ENCODE data around the gene PSMC6. TPM values are rescaled to one million over a fixed set of nuclear protein-coding genes. Genes with fewer than 3 reads are reported as not detected.

Gene PSMC6
- polyA plus RNA-seq, 1 of the 3 experiments (the other 2 are of a cell fraction) = 37.9 TPM

- ChIA-PET CTCF (interaction anchor here (1.0 to 2.3 kb wide), 2 partner anchors 9 to 21 kb away, joined by 3 to 5 read pairs; partner anchors contain the start of gene ERO1A), POLR2A (no interaction called here)
- Histone ChIP-seq H3K9ac (no peak overlapping the region), H2AFZ (ENCODE audit: low read depth) (no peak overlapping the region), H3K9me2 (no peaks in the 10 kb centered on the region), H3K79me2 (ENCODE audit: insufficient read depth) (peaks cover 39% of the 10 kb centered on the region), H3K4me3 (ENCODE audit: low read depth in 2 of 2, low read length in 1 of 2) (no peak overlapping the region), H3K27ac (ENCODE audit: low read depth in 2 of 2, low read length in 1 of 2) (no peak overlapping the region), H3K4me2 (no peak overlapping the region), H3K27me3 (ENCODE audit: insufficient read depth) (no peaks in the 10 kb centered on the region), H3K36me3 (replicated peaks in 1 of 2; ENCODE audit: control insufficient read depth in 1 of 2, insufficient read depth in 2 of 2, low read length in 1 of 2) (peaks cover 71 to 91% of the 10 kb centered on the region in 2 experiments), H3F3A (replicated peaks; ENCODE audit: insufficient read depth) (peaks cover 18% of the 10 kb centered on the region), H4K20me1 (ENCODE audit: insufficient read depth) (peaks cover 10% of the 10 kb centered on the region), H3K9me3 (no peaks in the 10 kb centered on the region), H3K4me1 (ENCODE audit: control insufficient read depth in 1 of 2, insufficient read depth in 2 of 2, low read depth in 1 of 2, low read length in 1 of 2) (peaks cover 0 to 8% of the 10 kb centered on the region in 2 experiments; a peak in 3 of 4 replicates)
- WGBS (ENCODE audit: low lambda C conversion rate) = 98% methylated on average over 6 of the region's 6 CpGs
- DNase-seq = no peak
- TF ChIP-seq RAD21 (IDR thresholded peaks at IDR 0.05; ENCODE audit: low read length) (no peak), FOSL2 (IDR thresholded peaks at IDR 0.05; ENCODE audit: borderline replicate concordance, low read depth) (no peak), TEAD4 (IDR thresholded peaks at IDR 0.05; ENCODE audit: borderline replicate concordance, insufficient read depth) (no peak)
- TF ChIP-seq, protein P1, sequence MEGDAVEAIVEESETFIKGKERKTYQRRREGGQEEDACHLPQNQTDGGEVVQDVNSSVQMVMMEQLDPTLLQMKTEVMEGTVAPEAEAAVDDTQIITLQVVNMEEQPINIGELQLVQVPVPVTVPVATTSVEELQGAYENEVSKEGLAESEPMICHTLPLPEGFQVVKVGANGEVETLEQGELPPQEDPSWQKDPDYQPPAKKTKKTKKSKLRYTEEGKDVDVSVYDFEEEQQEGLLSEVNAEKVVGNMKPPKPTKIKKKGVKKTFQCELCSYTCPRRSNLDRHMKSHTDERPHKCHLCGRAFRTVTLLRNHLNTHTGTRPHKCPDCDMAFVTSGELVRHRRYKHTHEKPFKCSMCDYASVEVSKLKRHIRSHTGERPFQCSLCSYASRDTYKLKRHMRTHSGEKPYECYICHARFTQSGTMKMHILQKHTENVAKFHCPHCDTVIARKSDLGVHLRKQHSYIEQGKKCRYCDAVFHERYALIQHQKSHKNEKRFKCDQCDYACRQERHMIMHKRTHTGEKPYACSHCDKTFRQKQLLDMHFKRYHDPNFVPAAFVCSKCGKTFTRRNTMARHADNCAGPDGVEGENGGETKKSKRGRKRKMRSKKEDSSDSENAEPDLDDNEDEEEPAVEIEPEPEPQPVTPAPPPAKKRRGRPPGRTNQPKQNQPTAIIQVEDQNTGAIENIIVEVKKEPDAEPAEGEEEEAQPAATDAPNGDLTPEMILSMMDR (IDR thresholded peaks at IDR 0.05) = no peak
- TF ChIP-seq, protein P2, sequence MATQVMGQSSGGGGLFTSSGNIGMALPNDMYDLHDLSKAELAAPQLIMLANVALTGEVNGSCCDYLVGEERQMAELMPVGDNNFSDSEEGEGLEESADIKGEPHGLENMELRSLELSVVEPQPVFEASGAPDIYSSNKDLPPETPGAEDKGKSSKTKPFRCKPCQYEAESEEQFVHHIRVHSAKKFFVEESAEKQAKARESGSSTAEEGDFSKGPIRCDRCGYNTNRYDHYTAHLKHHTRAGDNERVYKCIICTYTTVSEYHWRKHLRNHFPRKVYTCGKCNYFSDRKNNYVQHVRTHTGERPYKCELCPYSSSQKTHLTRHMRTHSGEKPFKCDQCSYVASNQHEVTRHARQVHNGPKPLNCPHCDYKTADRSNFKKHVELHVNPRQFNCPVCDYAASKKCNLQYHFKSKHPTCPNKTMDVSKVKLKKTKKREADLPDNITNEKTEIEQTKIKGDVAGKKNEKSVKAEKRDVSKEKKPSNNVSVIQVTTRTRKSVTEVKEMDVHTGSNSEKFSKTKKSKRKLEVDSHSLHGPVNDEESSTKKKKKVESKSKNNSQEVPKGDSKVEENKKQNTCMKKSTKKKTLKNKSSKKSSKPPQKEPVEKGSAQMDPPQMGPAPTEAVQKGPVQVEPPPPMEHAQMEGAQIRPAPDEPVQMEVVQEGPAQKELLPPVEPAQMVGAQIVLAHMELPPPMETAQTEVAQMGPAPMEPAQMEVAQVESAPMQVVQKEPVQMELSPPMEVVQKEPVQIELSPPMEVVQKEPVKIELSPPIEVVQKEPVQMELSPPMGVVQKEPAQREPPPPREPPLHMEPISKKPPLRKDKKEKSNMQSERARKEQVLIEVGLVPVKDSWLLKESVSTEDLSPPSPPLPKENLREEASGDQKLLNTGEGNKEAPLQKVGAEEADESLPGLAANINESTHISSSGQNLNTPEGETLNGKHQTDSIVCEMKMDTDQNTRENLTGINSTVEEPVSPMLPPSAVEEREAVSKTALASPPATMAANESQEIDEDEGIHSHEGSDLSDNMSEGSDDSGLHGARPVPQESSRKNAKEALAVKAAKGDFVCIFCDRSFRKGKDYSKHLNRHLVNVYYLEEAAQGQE (IDR thresholded peaks at IDR 0.05; ENCODE audit: low read depth, low read length) = no peak
Measured at GRCh38 chr14:52716155-52716554, 9.2 kb downstream of the PSMC6 start.

- DNase-seq = no peak
- no peaks in the 10 kb centered on the region for H3K9me3 ChIP-seq
- no peak overlapping the region for H3K4me2 ChIP-seq
- WGBS (ENCODE audit: low lambda C conversion rate) = 96% methylated on average over 4 of the region's 4 CpGs
- no peak overlapping the region for H3K27ac ChIP-seq (ENCODE audit: low read depth in 2 of 2, low read length in 1 of 2)
- H3F3A ChIP-seq (replicated peaks; ENCODE audit: insufficient read depth) = peaks cover 52% of the 10 kb centered on the region
- no peak overlapping the region for H3K9ac ChIP-seq
- ChIA-PET CTCF (interaction anchor here (0.7 kb wide), 1 partner anchor 582 kb away, joined by 3 read pairs; no protein-coding TSS in a partner anchor), POLR2A (no interaction called here)
- H3K27me3 ChIP-seq (ENCODE audit: insufficient read depth) = no peaks in the 10 kb centered on the region
- no peaks in the 10 kb centered on the region for H4K20me1 ChIP-seq (ENCODE audit: insufficient read depth)
- H3K36me3 ChIP-seq (replicated peaks in 1 of 2; ENCODE audit: control insufficient read depth in 1 of 2, insufficient read depth in 2 of 2, low read length in 1 of 2) = peaks cover 89% of the 10 kb centered on the region in 2 experiments
- peaks cover 16% of the 10 kb centered on the region for H3K79me2 ChIP-seq (ENCODE audit: insufficient read depth)
- TF ChIP-seq RCOR1 (IDR thresholded peaks at IDR 0.05; ENCODE audit: low read length) (no peak), TEAD4 (IDR thresholded peaks at IDR 0.05; ENCODE audit: borderline replicate concordance, insufficient read depth) (no peak), GABPA (IDR thresholded peaks at IDR 0.05; ENCODE audit: low read depth) (no peak), ELF1 (IDR thresholded peaks at IDR 0.05) (no peak), FOXM1 (IDR thresholded peaks at IDR 0.05; ENCODE audit: low read depth) (no peak)
- no peaks in the 10 kb centered on the region for H3K9me2 ChIP-seq
- H2AFZ ChIP-seq (ENCODE audit: low read depth) = no peak overlapping the region
- H3K4me3 ChIP-seq (ENCODE audit: low read depth in 2 of 2, low read length in 1 of 2) = no peak overlapping the region
- no peaks in the 10 kb centered on the region for H3K4me1 ChIP-seq (ENCODE audit: control insufficient read depth in 1 of 2, insufficient read depth in 2 of 2, low read depth in 1 of 2, low read length in 1 of 2)
Measured at GRCh38 chr14:52723514-52724359, 16.7 kb downstream of the PSMC6 start.
